H7 (cell line): Measurements from ENCODE around the gene WDR73. TPM values are rescaled to one million over a fixed set of nuclear protein-coding genes. Genes with fewer than 3 reads are reported as not detected.
A peak's percentile ranks its signal among the peaks of the same experiment; 100 is the strongest.
"Not testable (repeated sequence)": the region's sequence is repeated elsewhere in the genome, so short reads cannot be mapped to it uniquely, and the experiment has no call there.

Experiments used
- DNase-seq: peaks from one replicate; pipeline ENCODE4 v3.0.0; 2012
- H3K27me3 ChIP-seq: 2 replicates; pipeline ENCODE4 v1.6.0; 2011; ENCODE audit warnings: mild to moderate bottlenecking, low read length; ENCODE audit not compliant: control insufficient read depth, insufficient read depth
- H3K36me3 ChIP-seq: replicated peaks from 2 replicates; pipeline ENCODE4 v1.5.1; 2011; ENCODE audit warnings: low read length; ENCODE audit not compliant: control insufficient read depth, insufficient read depth
- H3K4me3 ChIP-seq: 2 replicates; pipeline ENCODE4 v1.5.1; 2011; ENCODE audit warnings: low read depth, mild to moderate bottlenecking, control low read depth, low read length, moderate library complexity; ENCODE audit not compliant: insufficient read depth
- total RNA-seq: library from RNA; depleted of rRNA; stranded (reverse); fragments of >200 nt; shearing (Covaris generic); gene quantifications from 2 replicates; pipeline ENCODE4 v1.2.3, GENCODE V29; 2014

The WDR73 gene
- total RNA-seq, 1 experiment from 2014 or later: 13.6 TPM

DNA sequence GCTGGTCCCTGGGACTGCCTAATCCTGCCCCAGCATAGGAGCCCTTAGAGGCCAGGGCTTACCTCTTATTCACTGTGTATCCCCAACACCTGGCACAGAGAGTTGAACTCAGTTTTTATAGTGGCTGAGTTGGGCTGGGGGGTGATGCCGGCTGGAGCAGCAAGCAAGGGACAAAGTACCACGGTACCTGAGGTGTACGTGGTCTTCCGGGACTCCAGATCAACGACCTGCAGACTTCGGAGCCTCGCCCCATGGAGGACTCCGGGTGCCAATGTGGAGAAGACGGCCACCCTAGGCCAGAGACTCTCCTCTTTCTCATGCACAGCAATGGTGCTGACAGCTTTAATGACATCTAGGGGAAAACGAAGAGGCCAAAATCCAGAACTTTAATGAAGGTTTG lies 8.1 kb downstream of the WDR73 start:
- no peak for DNase-seq
- Histone ChIP-seq H3K27me3 (no peaks in the 10 kb centered on the region), H3K4me3 (no peak overlapping the region), H3K36me3 (peaks cover 42% of the 10 kb centered on the region)

DNA sequence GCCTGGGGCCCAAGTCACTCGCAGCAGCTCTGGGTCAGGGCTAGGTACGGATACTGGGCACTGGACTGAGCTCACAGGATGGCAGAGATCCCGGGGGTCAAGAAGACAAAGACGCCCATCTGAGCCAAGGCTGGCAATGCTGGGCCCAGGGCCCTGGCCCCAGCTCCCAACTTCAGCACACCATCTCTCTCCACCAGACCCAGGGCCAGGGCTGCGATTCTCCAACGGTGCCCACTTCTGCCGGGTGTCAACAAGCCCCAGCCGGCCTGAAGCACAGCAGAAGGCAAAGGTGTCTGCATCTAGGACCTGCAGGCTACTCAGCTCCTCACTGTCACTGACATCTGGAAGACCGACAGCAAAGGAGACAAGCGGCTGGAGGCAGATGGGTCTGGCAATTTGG lies 8.6 kb downstream of the WDR73 start:
- Histone ChIP-seq H3K36me3 (peaks cover 42% of the 10 kb centered on the region), H3K27me3 (no peaks in the 10 kb centered on the region), H3K4me3 (no peak overlapping the region)
- no peak for DNase-seq

DNA sequence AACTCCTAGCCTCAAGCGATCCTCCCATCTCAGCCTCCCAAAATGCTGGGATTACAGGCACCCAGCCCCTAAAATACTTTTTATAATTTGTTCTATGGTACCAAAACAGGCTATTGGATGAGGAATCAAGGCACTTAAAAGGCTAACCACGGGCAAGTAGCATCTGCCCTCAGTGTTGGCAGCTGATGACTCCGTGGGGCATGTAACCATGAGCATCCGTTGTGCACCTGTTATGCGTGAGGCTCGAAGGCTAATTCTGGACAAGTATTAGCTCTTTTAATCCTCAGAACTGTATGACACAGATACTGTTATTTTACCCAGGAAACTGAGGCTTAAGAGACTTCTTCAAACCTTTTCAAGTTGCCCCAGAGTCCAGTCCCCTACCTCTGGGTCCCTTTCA lies 10.2 kb downstream of the WDR73 start:
- no peak for DNase-seq
- no peaks in the 10 kb centered on the region for H3K27me3 ChIP-seq
- H3K4me3 ChIP-seq: no peak overlapping the region
- peaks cover 42% of the 10 kb centered on the region for H3K36me3 ChIP-seq

DNA sequence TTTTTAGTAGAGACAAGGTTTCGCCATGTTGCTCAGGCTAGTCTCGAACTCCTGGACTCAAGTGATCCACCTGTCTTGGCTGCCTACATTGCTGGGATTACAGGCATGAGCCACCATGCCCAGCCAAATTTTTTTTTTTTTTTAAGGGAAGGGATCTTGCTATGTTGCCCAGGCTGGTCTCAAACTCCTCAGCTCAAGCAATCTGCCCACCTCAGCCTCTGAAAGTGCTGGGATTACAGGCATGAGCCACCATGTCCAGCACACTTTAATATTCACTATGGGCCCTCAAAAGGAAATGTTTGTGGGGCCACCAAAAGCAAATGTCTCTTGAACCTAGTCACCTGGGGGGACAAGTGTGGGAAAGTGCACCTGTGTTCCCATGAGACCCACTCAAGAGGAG lies 11.4 kb downstream of the WDR73 start:
- DNase-seq, H3K27me3 ChIP-seq, H3K4me3 ChIP-seq: not testable (repeated sequence)
- H3K36me3 ChIP-seq: peaks cover 32% of the 10 kb centered on the region

DNA sequence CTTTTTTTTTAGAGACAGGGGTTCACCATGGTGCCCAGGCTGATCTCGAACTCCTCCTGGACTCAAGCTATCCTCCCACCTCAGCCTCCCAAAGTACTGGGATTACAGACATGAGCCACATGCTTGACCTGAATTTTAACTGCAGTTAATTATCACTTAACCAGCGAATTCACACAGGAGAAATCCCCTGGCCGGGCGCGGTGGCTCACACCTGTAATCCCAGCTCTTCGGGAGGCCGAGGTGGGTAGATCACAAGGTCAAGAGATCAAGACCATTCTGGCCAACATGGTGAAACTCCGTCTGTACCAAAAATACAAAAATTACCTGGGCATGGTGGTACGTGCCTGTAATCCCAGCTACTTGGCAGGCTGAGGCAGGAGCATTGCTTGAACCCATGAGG lies 12.2 kb downstream of the WDR73 start:
- H3K27me3 ChIP-seq, DNase-seq, H3K4me3 ChIP-seq: not testable (repeated sequence)
- H3K36me3 ChIP-seq: peaks cover 31% of the 10 kb centered on the region

DNA sequence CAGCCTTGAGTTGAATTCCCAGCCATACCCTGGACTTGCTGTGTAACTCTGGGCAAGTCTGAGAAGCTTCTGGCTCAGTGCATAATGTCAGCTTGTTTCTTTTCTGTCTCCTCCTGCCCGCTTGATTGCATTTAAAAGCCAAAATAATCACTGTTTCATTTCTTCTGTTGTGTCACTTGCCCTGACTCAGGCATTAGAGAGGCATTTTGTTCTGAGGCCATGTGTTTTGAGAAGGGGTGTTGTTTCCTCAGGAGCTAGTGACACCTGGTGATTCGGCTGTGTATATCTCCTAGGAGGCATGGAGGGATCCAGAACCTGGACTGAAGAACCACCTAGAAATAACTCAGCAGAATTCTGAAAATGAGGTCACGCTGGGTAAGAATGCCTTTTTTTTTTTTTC lies 16.0 kb downstream of the WDR73 start:
- Histone ChIP-seq H3K27me3 (peaks cover 3% of the 10 kb centered on the region; the same call in 1 of the 2 replicates), H3K4me3 (no peak overlapping the region), H3K36me3 (peaks cover 12% of the 10 kb centered on the region)
- peak; percentile 79 for DNase-seq

DNA sequence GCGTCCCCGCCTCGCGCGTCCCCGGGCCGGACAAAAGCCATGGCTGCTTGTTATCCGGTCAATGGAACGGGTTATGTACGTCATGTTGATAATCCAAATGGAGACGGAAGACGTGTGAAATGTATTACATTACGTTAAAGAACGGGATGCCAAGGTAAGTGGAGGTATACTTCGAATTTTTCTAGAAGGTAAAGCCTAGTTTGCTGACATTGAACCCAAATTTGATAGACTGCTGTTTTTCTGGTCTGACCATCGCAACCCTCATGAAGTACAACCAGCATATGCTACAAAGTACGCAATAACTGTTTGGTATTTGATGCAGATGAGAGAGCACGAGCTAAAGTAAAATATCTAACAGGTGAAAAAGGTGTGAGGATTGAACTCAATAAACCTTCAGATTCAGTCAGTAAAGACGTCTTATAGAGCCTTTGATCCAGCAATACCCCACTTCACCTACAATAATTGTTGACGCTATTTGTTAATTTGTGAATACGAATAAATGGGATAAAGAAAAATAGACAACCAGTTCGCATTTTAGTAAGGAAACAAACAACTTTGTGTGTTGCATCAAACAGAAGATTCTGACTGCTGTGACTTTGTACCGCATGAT lies 19.8 kb downstream of the WDR73 start:
- H3K4me3 ChIP-seq: peak overlapping the region; percentile 70
- H3K36me3 ChIP-seq: no peaks in the 10 kb centered on the region
- peaks cover 3% of the 10 kb centered on the region; the same call in 1 of the 2 replicates for H3K27me3 ChIP-seq
- DNase-seq: no peak

DNA sequence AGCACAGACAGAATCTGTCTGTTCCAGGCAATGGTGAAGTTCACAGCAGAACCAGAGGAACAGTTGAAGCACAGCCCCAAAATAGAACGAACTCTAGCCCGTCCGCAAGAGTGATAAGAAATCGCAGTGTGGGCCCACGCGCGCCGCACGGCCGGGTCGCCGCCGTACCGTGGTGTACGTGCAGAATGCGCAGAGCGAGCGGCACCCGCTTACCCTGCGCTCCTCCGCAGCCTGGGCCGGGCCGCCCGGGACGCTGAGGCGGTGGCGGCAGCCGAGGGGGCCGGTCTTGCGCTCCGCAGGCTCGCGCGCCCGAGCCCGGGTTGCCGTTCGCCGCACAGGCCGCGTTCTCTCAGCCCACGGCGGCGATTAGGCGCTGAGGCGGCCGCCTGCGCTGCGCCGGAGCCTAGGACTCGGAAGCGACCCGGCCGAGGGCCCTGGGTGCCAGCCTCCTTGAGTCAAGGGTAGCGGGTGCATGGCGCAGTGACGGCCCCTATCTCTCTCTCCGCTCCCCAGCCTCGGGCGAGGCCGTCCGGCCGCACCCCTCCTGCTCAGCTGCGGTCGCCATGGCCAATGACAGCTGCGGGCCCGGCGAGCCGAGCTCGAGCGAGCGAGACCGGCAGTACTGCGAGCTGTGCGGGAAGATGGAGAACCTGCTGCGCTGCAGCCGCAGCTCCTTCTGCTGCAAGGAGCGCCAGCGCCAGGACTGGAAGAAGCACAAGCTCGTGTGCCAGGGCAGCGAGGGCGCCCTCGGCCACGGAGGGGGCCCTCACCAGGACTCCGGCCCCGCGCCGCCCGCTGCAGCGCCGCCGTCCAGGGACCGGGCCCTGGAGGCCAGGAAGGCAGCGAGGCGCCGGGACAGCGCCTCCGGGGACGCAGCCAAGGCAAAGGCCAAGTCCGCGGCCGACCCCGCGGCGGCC lies 20.5 kb downstream of the WDR73 start:
- H3K27me3 ChIP-seq: peaks cover 3% of the 10 kb centered on the region; the same call in 1 of the 2 replicates
- no peaks in the 10 kb centered on the region for H3K36me3 ChIP-seq
- H3K4me3 ChIP-seq: peak overlapping the region; percentile 70
- DNase-seq: peak; percentile 83

DNA sequence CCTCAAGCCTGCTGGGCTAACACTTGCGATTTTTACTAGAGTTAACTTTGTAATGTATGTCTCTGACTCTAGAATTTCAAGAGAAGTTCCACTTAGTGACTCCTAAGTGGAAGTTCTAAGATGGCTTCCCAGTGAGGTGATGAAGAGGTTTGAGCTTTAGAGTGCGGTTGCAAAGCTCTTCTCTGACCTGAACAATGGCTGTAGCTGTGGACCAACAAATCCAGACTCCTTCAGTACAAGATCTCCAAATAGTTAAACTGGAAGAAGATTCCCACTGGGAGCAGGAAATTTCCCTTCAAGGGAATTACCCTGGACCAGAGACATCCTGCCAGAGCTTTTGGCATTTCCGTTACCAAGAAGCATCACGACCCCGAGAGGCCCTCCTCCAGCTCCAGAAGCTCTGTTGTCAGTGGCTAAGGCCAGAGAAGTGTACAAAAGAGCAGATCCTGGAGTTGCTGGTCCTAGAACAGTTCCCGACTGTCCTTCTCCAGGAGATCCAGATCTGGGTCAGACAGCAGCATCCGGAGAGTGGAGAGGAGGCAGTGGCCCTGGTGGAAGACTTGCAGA lies 22.3 kb downstream of the WDR73 start:
- DNase-seq: no peak
- Histone ChIP-seq H3K4me3 (peak overlapping the region; percentile 48), H3K36me3 (no peaks in the 10 kb centered on the region), H3K27me3 (peaks cover 3% of the 10 kb centered on the region; the same call in 1 of the 2 replicates)

DNA sequence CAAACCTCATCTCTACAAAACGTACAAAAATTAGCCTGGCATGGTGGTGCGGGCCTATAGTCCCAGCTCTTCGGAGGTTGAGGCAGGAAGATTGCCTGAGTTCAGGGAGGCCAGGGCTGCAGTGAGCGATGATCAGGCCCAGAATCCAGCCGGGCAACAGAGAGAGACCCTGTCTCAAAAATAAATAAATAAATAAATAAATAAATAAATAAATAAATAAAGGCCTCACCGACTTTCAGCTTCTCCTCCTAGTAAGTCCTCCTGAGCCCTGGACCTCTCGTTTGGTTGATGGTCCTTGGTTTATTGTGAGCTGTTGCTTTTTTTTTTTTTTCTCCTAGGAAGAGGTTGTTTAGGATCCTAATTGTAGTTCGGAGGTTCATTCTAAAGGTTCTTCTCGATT lies 25.1 kb downstream of the WDR73 start:
- no peak for DNase-seq
- H3K4me3 ChIP-seq: no peak overlapping the region
- H3K36me3 ChIP-seq: no peaks in the 10 kb centered on the region; the same call in 1 of the 2 replicates
- H3K27me3 ChIP-seq: no peaks in the 10 kb centered on the region; the same call in 1 of the 2 replicates

DNA sequence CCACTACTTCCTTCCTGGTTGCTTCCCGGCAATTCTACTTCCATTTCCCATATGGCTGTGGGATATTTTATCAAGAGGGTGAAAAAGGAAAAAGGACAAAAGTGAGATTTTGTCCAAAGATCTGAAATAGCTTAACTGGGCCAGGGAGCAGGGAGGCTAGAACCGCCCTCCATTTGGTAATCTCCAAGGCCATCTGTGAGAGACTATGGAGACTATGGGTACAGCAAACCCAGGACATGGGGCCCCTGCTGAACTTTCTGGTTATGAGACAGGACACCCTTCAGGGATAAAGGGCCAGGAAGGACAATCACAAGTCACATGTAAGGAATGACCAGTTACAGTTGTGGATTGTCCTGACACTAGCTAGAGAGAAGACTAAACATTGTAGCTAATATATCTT lies 29.0 kb downstream of the WDR73 start:
- H3K36me3 ChIP-seq: peaks cover 27% of the 10 kb centered on the region
- H3K4me3 ChIP-seq: no peak overlapping the region
- no peaks in the 10 kb centered on the region for H3K27me3 ChIP-seq
- DNase-seq: no peak

DNA sequence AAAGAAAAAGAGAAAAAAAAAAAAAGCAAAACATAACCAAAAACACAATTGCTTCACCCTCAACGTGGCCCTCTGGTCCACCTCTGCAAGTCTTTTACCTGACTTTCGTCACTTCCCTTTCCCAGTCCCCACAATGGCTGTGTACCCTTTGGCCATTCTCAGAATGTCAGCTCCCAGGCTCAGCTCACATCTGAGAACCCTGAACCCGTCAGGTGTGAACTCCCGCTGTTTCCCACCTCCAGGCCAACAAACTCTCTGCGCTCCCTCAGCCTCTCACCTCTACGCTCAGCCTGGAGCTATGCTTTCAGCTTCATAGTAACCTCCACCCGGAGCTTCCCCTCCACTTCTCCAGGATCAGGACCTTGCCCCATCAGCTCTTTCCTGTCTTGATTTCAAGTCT lies 29.7 kb downstream of the WDR73 start:
- DNase-seq: no peak
- H3K4me3 ChIP-seq: no peak overlapping the region
- H3K27me3 ChIP-seq: no peaks in the 10 kb centered on the region
- peaks cover 27% of the 10 kb centered on the region for H3K36me3 ChIP-seq

DNA sequence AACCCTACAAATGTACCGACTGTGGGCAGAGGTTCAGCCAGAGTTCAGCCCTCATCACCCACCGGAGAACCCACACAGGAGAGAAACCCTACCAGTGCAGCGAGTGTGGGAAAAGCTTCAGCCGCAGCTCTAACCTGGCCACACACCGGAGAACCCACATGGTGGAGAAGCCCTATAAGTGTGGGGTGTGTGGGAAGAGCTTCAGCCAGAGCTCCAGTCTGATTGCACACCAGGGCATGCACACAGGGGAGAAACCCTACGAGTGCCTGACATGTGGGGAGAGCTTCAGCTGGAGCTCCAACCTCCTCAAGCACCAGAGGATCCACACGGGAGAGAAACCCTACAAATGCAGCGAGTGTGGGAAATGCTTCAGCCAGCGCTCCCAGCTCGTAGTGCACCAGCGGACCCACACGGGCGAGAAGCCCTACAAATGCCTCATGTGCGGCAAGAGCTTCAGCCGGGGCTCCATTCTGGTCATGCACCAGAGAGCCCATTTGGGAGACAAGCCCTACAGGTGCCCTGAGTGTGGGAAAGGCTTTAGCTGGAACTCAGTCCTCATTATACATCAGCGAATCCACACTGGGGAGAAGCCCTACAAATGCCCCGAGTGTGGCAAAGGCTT lies 32.6 kb downstream of the WDR73 start:
- Histone ChIP-seq H3K27me3 (no peaks in the 10 kb centered on the region), H3K36me3 (peaks cover 27% of the 10 kb centered on the region), H3K4me3 (no peak overlapping the region)
- DNase-seq: no peak

DNA sequence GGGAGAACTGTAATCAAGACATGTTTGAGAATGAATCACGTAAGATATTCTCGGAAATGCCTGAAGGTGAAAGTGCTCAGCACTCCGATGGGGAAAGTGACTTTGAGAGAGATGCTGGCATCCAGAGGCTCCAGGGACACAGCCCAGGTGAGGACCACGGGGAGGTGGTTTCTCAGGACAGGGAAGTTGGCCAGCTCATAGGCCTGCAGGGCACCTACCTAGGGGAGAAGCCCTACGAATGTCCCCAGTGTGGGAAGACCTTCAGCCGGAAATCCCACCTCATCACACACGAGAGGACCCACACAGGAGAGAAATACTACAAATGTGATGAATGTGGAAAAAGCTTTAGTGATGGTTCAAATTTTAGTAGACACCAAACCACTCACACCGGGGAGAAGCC lies 33.5 kb downstream of the WDR73 start:
- no peak for DNase-seq
- no peak overlapping the region for H3K4me3 ChIP-seq
- H3K27me3 ChIP-seq: no peaks in the 10 kb centered on the region
- H3K36me3 ChIP-seq: peaks cover 27% of the 10 kb centered on the region
